ENCODE results near the gene ECE1. TPM values are rescaled to one million over a fixed set of nuclear protein-coding genes. Genes with fewer than 3 reads are reported as not detected.

ECE1 gene
- total and polyA plus RNA-seq, 2 experiments from 2014 or later, result 42.4 to 59.1 TPM

GRCh38 chr1:21245688-21246229, 44.5 kb downstream of the ECE1 start:
- H3K27me3 ChIP-seq, result no peaks in the 10 kb centered on the region
- no peak for DNase-seq (ENCODE audit: low read depth in 1 of 2, low spot score in 1 of 2)
- no peaks in the 10 kb centered on the region for H3K4me1 ChIP-seq (ENCODE audit: low read depth)
- TF ChIP-seq CTCF (IDR thresholded peaks at IDR 0.05; ENCODE audit: low read depth, low read length), result no peak
- no peaks in the 10 kb centered on the region for H3K9me3 ChIP-seq (ENCODE audit: low read depth)
- H3K27ac ChIP-seq, result no peak overlapping the region
- no peak overlapping the region for H3K4me3 ChIP-seq
- no peaks in the 10 kb centered on the region for H3K36me3 ChIP-seq

GRCh38 chr1:21244986-21245687, 45.1 kb downstream of the ECE1 start:
- H3K27me3 ChIP-seq, result no peaks in the 10 kb centered on the region
- H3K4me1 ChIP-seq (ENCODE audit: low read depth), result no peaks in the 10 kb centered on the region
- peak; percentile 45 for TF ChIP-seq CTCF (IDR thresholded peaks at IDR 0.05; ENCODE audit: low read depth, low read length)
- H3K4me3 ChIP-seq, result no peak overlapping the region
- no peak for DNase-seq (ENCODE audit: low read depth in 1 of 2, low spot score in 1 of 2)
- no peak overlapping the region for H3K27ac ChIP-seq
- no peaks in the 10 kb centered on the region for H3K36me3 ChIP-seq
- no peaks in the 10 kb centered on the region for H3K9me3 ChIP-seq (ENCODE audit: low read depth)

GRCh38 chr1:21244154-21244553, 46.1 kb downstream of the ECE1 start:
- DNase-seq (ENCODE audit: low read depth in 1 of 2, low spot score in 1 of 2), result no peak
- H3K4me1 ChIP-seq (ENCODE audit: low read depth), result no peaks in the 10 kb centered on the region
- no peaks in the 10 kb centered on the region for H3K36me3 ChIP-seq
- no peak overlapping the region for H3K27ac ChIP-seq
- TF ChIP-seq CTCF (IDR thresholded peaks at IDR 0.05; ENCODE audit: low read depth, low read length), result no peak
- H3K27me3 ChIP-seq, result no peaks in the 10 kb centered on the region
- H3K9me3 ChIP-seq (ENCODE audit: low read depth), result no peaks in the 10 kb centered on the region
- H3K4me3 ChIP-seq, result no peak overlapping the region

- no peak for DNase-seq (ENCODE audit: low read depth in 1 of 2, low spot score in 1 of 2)
- peaks cover 8% of the 10 kb centered on the region for H3K4me1 ChIP-seq (ENCODE audit: low read depth)
- H3K36me3 ChIP-seq, result no peaks in the 10 kb centered on the region
- H3K4me3 ChIP-seq, result no peak overlapping the region
- no peaks in the 10 kb centered on the region for H3K9me3 ChIP-seq (ENCODE audit: low read depth)
- H3K27ac ChIP-seq, result no peak overlapping the region
- no peaks in the 10 kb centered on the region for H3K27me3 ChIP-seq
- no peak for TF ChIP-seq CTCF (IDR thresholded peaks at IDR 0.05; ENCODE audit: low read depth, low read length)
Observed at GRCh38 chr1:21242846-21243245, 47.4 kb downstream of the ECE1 start.

- Histone ChIP-seq H3K36me3 (no peaks in the 10 kb centered on the region), H3K27ac (no peak overlapping the region), H3K4me3 (no peak overlapping the region), H3K9me3 (ENCODE audit: low read depth) (no peaks in the 10 kb centered on the region), H3K27me3 (no peaks in the 10 kb centered on the region), H3K4me1 (ENCODE audit: low read depth) (peaks cover 13% of the 10 kb centered on the region)
- no peak for DNase-seq (ENCODE audit: low read depth in 1 of 2, low spot score in 1 of 2)
- no peak for TF ChIP-seq CTCF (IDR thresholded peaks at IDR 0.05; ENCODE audit: low read depth, low read length)
Observed at GRCh38 chr1:21241771-21242581, 48.3 kb downstream of the ECE1 start.

Measured in cardiac muscle cell (in vitro differentiated cells and primary cell).